ENCODE measurements around the gene CRIM1.

- TF ChIP-seq, protein P1, sequence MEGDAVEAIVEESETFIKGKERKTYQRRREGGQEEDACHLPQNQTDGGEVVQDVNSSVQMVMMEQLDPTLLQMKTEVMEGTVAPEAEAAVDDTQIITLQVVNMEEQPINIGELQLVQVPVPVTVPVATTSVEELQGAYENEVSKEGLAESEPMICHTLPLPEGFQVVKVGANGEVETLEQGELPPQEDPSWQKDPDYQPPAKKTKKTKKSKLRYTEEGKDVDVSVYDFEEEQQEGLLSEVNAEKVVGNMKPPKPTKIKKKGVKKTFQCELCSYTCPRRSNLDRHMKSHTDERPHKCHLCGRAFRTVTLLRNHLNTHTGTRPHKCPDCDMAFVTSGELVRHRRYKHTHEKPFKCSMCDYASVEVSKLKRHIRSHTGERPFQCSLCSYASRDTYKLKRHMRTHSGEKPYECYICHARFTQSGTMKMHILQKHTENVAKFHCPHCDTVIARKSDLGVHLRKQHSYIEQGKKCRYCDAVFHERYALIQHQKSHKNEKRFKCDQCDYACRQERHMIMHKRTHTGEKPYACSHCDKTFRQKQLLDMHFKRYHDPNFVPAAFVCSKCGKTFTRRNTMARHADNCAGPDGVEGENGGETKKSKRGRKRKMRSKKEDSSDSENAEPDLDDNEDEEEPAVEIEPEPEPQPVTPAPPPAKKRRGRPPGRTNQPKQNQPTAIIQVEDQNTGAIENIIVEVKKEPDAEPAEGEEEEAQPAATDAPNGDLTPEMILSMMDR (IDR thresholded peaks at IDR 0.05; ENCODE audit: low read length) = no peak
- TF ChIP-seq EZH2 (optimal IDR thresholded peaks at IDR 0.05; ENCODE audit: low read depth, low read length) (no peak), EZH2phosphoT487 (IDR thresholded peaks at IDR 0.05; ENCODE audit: low read length) (no peak)
Measured at GRCh38 chr2:36512705-36513104, 157.1 kb downstream of the CRIM1 start.
